ENCODE results near the gene TLDC2. TPM values are rescaled to one million over a fixed set of nuclear protein-coding genes. Genes with fewer than 3 reads are reported as not detected.
"Not testable (repeated sequence)": the region's sequence is repeated elsewhere in the genome, so short reads cannot be mapped to it uniquely, and the experiment has no call there.

Gene TLDC2
- total and polyA plus RNA-seq, 2 experiments from 2014 or later, result 0.24 to 0.32 TPM

DNA sequence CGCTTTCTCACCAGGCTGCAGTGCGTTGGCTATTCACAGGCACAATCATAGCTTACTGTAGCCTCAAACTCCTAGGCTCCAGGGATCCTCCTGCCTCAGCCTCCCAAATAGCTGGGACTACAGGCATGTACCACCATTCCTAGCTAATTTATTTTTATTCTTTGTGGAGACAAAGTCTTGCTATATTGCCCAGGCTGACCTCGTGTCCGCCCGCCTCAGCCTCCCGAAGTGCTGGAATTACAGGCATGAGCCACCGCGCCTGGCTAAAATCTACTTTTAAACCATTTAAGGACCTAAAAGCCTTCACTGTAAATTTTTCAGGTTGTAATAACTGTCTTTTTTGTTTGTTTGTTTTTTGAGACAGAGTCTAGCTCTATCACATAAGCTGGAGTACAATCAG, 60.4 kb downstream of the TLDC2 start:
- DNase-seq, result no peak
- in situ Hi-C loops (cut with MboI), result no loop called here
- H3K27me3 ChIP-seq (replicated peaks; ENCODE audit: insufficient read depth), result no peaks in the 10 kb centered on the region
- no peak overlapping the region for H3K4me2 ChIP-seq (ENCODE audit: unreplicated experiment)
- no peak overlapping the region for H3K27ac ChIP-seq
- no peak for TF ChIP-seq EZH2 (IDR thresholded peaks at IDR 0.05; ENCODE audit: insufficient read depth, poor library complexity, severe bottlenecking)
- no peak for TF ChIP-seq EZH2phosphoT487 (IDR thresholded peaks at IDR 0.05; ENCODE audit: insufficient read depth, low read depth)
- H3K9me2 ChIP-seq (ENCODE audit: insufficient read depth), result no peaks in the 10 kb centered on the region
- no peak overlapping the region for H3K4me3 ChIP-seq
- no peaks in the 10 kb centered on the region for H3K9me3 ChIP-seq (ENCODE audit: low read depth)
- no peaks in the 10 kb centered on the region for H4K20me1 ChIP-seq (ENCODE audit: insufficient read depth)
- H3F3A ChIP-seq (ENCODE audit: insufficient read depth), result peaks cover 5% of the 10 kb centered on the region
- no peak overlapping the region for H2AFZ ChIP-seq
- H3K9ac ChIP-seq, result no peak overlapping the region
- H3K4me1 ChIP-seq (ENCODE audit: insufficient read depth), result 0 out of 2 replicates have a peak, but pooled peaks cover 3% of the 10 kb centered on the region
- no peaks in the 10 kb centered on the region for H3K79me2 ChIP-seq (ENCODE audit: insufficient read depth)
- WGBS, 2 experiments (ENCODE audit: low coverage in 1 of 2, low lambda C conversion rate in 2 of 2, missing lambda C conversion rate in 2 of 2), result 95 to 97% methylated on average over 8 of the region's 8 CpGs
- no peaks in the 10 kb centered on the region for H3K36me3 ChIP-seq (ENCODE audit: low read depth)

- H3K4me1 ChIP-seq (ENCODE audit: insufficient read depth); H3K27ac ChIP-seq; H3K9ac ChIP-seq; H3K36me3 ChIP-seq (ENCODE audit: low read depth); H3K27me3 ChIP-seq (replicated peaks; ENCODE audit: insufficient read depth); H3K4me2 ChIP-seq (ENCODE audit: unreplicated experiment); H4K20me1 ChIP-seq (ENCODE audit: insufficient read depth); H3K4me3 ChIP-seq; H3F3A ChIP-seq (ENCODE audit: insufficient read depth); H2AFZ ChIP-seq; H3K79me2 ChIP-seq (ENCODE audit: insufficient read depth); DNase-seq; H3K9me3 ChIP-seq (ENCODE audit: low read depth); in situ Hi-C loops (cut with MboI); H3K9me2 ChIP-seq (ENCODE audit: insufficient read depth): not testable (repeated sequence)
- WGBS, 2 experiments (ENCODE audit: low coverage in 1 of 2, low lambda C conversion rate in 2 of 2, missing lambda C conversion rate in 2 of 2), result 86 to 91% methylated on average over 9 of the region's 9 CpGs
These were observed 60.9 kb downstream of the TLDC2 start for GRCh38 chr20:36936761-36937401.

GRCh38 chr20:36937402-36937770, 61.4 kb downstream of the TLDC2 start:
- Histone ChIP-seq H3K9me2 (ENCODE audit: insufficient read depth) (no peaks in the 10 kb centered on the region), H3K9ac (no peak overlapping the region), H3F3A (ENCODE audit: insufficient read depth) (peaks cover 5% of the 10 kb centered on the region), H3K4me1 (ENCODE audit: insufficient read depth) (0 out of 2 replicates have a peak, but pooled peaks cover 3% of the 10 kb centered on the region), H3K9me3 (ENCODE audit: low read depth) (no peaks in the 10 kb centered on the region), H3K27ac (no peak overlapping the region), H3K36me3 (ENCODE audit: low read depth) (no peaks in the 10 kb centered on the region), H4K20me1 (ENCODE audit: insufficient read depth) (no peaks in the 10 kb centered on the region), H3K4me2 (ENCODE audit: unreplicated experiment) (no peak overlapping the region), H3K79me2 (ENCODE audit: insufficient read depth) (no peaks in the 10 kb centered on the region), H2AFZ (no peak overlapping the region), H3K27me3 (replicated peaks; ENCODE audit: insufficient read depth) (no peaks in the 10 kb centered on the region), H3K4me3 (no peak overlapping the region)
- TF ChIP-seq EZH2 (IDR thresholded peaks at IDR 0.05; ENCODE audit: insufficient read depth, poor library complexity, severe bottlenecking) (no peak), EZH2phosphoT487 (IDR thresholded peaks at IDR 0.05; ENCODE audit: insufficient read depth, low read depth) (no peak)
- no peak for DNase-seq
- in situ Hi-C loops (cut with MboI), result no loop called here

- Histone ChIP-seq H4K20me1 (ENCODE audit: insufficient read depth) (no peaks in the 10 kb centered on the region), H3K4me3 (no peak overlapping the region), H3K9me2 (ENCODE audit: insufficient read depth) (no peaks in the 10 kb centered on the region), H3K27ac (no peak overlapping the region), H3K9ac (no peak overlapping the region), H3K79me2 (ENCODE audit: insufficient read depth) (no peaks in the 10 kb centered on the region), H3K9me3 (ENCODE audit: low read depth) (no peaks in the 10 kb centered on the region), H3F3A (ENCODE audit: insufficient read depth) (no peaks in the 10 kb centered on the region), H3K4me2 (ENCODE audit: unreplicated experiment) (no peak overlapping the region), H3K4me1 (ENCODE audit: insufficient read depth) (no peaks in the 10 kb centered on the region), H3K27me3 (replicated peaks; ENCODE audit: insufficient read depth) (no peaks in the 10 kb centered on the region), H2AFZ (no peak overlapping the region), H3K36me3 (ENCODE audit: low read depth) (no peaks in the 10 kb centered on the region)
- TF ChIP-seq EZH2phosphoT487 (IDR thresholded peaks at IDR 0.05; ENCODE audit: insufficient read depth, low read depth) (no peak), EZH2 (IDR thresholded peaks at IDR 0.05; ENCODE audit: insufficient read depth, poor library complexity, severe bottlenecking) (no peak)
- 5 to 20% methylated on average over 1 of the region's 1 CpG for WGBS, 2 experiments (ENCODE audit: low coverage in 1 of 2, low lambda C conversion rate in 2 of 2, missing lambda C conversion rate in 2 of 2)
- in situ Hi-C loops (cut with MboI), result no loop called here
- peak; percentile 21 for DNase-seq
These were observed 65.5 kb downstream of the TLDC2 start for GRCh38 chr20:36941401-36941835.

Other genes with a start within 250 kb of the TLDC2 start
- gene SLA2, start 229.9 kb upstream of the TLDC2 start, total RNA-seq (2014; rRNA removed; shearing (Covaris generic)), result not detected in 2 replicates
- gene SLA2, start 229.9 kb upstream of the TLDC2 start, polyA plus RNA-seq (2016; fragmentation: Nextera tagmentation; extraction: Ambion mirVana), result not detected in 2 replicates
- 19.8 and 20.2 TPM in 2 replicates for gene NDRG3, start 130.0 kb upstream of the TLDC2 start, total RNA-seq (2014; rRNA removed; shearing (Covaris generic))
- 23.3 and 26.6 TPM in 2 replicates for gene NDRG3, start 130.0 kb upstream of the TLDC2 start, polyA plus RNA-seq (2016; fragmentation: Nextera tagmentation; extraction: Ambion mirVana)
- 13.0 and 18.3 TPM in 2 replicates for gene DSN1, start 102.4 kb upstream of the TLDC2 start, total RNA-seq (2014; rRNA removed; shearing (Covaris generic))
- gene DSN1, start 102.4 kb upstream of the TLDC2 start, polyA plus RNA-seq (2016; fragmentation: Nextera tagmentation; extraction: Ambion mirVana), result 15.6 and 16.3 TPM in 2 replicates
- 9.0 and 15.8 TPM in 2 replicates for gene SAMHD1, start 75.6 kb downstream of the TLDC2 start, total RNA-seq (2014; rRNA removed; shearing (Covaris generic))
- gene SAMHD1, start 75.6 kb downstream of the TLDC2 start, polyA plus RNA-seq (2016; fragmentation: Nextera tagmentation; extraction: Ambion mirVana), result 7.4 and 10.1 TPM in 2 replicates
- gene RBL1, start 219.9 kb downstream of the TLDC2 start, total RNA-seq (2014; rRNA removed; shearing (Covaris generic)), result 7.0 and 16.6 TPM in 2 replicates
- 4.4 and 5.0 TPM in 2 replicates for gene RBL1, start 219.9 kb downstream of the TLDC2 start, polyA plus RNA-seq (2016; fragmentation: Nextera tagmentation; extraction: Ambion mirVana)

Measured in GM23248 (cell line).